IMR-90 (cell line): ENCODE data around the gene COA1. TPM values are rescaled to one million over a fixed set of nuclear protein-coding genes. Genes with fewer than 3 reads are reported as not detected.

Experiments
- ATAC-seq: fragments of 200-7000 bp; cut with Tn5 transposase; 2 replicates; pipeline ENCODE4 v1.9.1; 2020; ENCODE audit warnings: low read depth, mild to moderate bottlenecking, moderate library complexity
- BruUV-seq: library from RNA; stranded (reverse); fragments of 400-500 nt; replicated peaks from 2 replicates; lab custom pipeline; 2021; lab: Mats Ljungman, UMichigan
- CTCF ChIA-PET: fragments of 300-600 bp; formaldehyde crosslinking; extraction: SDS; loops from one replicate; lab custom pipeline; 2021; ENCODE audit warnings: antibody characterized with exemption; lab: Yijun Ruan, JAX
- POLR2A ChIA-PET: fragments of 300-600 bp; sonication (Branson Sonifier 250); formaldehyde crosslinking; loops from one replicate; lab custom pipeline; 2022; ENCODE audit warnings: antibody characterized with exemption; ENCODE audit not compliant: unreplicated experiment; lab: Charles Lee
- DNase-seq: peaks from one replicate; pipeline ENCODE4 v3.0.0; 2013
- H2AFZ ChIP-seq: replicated peaks from 2 replicates; pipeline ENCODE3; 2013; ENCODE audit warnings: low read length, mild to moderate bottlenecking; ENCODE audit not compliant: poor library complexity
- H2AK5ac ChIP-seq: 2 replicates; pipeline ENCODE4 v1.6.1; 2013; ENCODE audit warnings: low read depth, low read length, inconsistent platforms
- H2AK9ac ChIP-seq: replicated peaks from 2 replicates; pipeline ENCODE3; 2013; ENCODE audit warnings: mild to moderate bottlenecking, low read depth, low read length, moderate library complexity; ENCODE audit not compliant: poor library complexity
- H2BK120ac ChIP-seq: 2 replicates; pipeline ENCODE4 v1.6.1; 2013; ENCODE audit warnings: low read depth, low read length, inconsistent platforms
- H2BK15ac ChIP-seq: 3 replicates; pipeline ENCODE4 v1.6.1; 2013; ENCODE audit warnings: low read depth, low read length, inconsistent platforms
- H2BK20ac ChIP-seq: 2 replicates; pipeline ENCODE4 v1.6.1; 2013; ENCODE audit warnings: low read depth, mild to moderate bottlenecking, inconsistent platforms, low read length, moderate library complexity
- H2BK5ac ChIP-seq: 2 replicates; pipeline ENCODE4 v1.6.1; 2013; ENCODE audit warnings: mild to moderate bottlenecking, low read depth, low read length, inconsistent platforms; ENCODE audit not compliant: poor library complexity, severe bottlenecking
- H3K14ac ChIP-seq: replicated peaks from 2 replicates; pipeline ENCODE4 v1.6.1; 2013; ENCODE audit warnings: low read depth, low read length, inconsistent platforms
- H3K18ac ChIP-seq: 2 replicates; pipeline ENCODE4 v1.6.1; 2013; ENCODE audit warnings: low read depth, low read length, control low read depth
- H3K23ac ChIP-seq: 2 replicates; pipeline ENCODE4 v1.6.1; 2013; ENCODE audit warnings: low read depth, low read length, inconsistent platforms
- H3K27ac ChIP-seq: 2 replicates; pipeline ENCODE4 v1.5.1; 2013; ENCODE audit warnings: mild to moderate bottlenecking, control low read depth, low read length; ENCODE audit not compliant: insufficient read depth
- H3K27me3 ChIP-seq: 2 replicates; pipeline ENCODE4 v1.6.1; 2013; ENCODE audit warnings: low read length; ENCODE audit not compliant: control insufficient read depth, insufficient read depth
- H3K36me3 ChIP-seq: 2 replicates; pipeline ENCODE4 v1.6.1; 2013; ENCODE audit warnings: low read length, mixed read lengths; ENCODE audit not compliant: control insufficient read depth, insufficient read depth
- H3K4ac ChIP-seq: 2 replicates; pipeline ENCODE4 v1.6.1; 2013; ENCODE audit warnings: low read depth, low read length, inconsistent platforms
- H3K4me1 ChIP-seq: 2 replicates; pipeline ENCODE4 v1.6.1; 2013; ENCODE audit warnings: low read length, mixed read lengths; ENCODE audit not compliant: control insufficient read depth, insufficient read depth
- H3K4me2 ChIP-seq: 2 replicates; pipeline ENCODE4 v1.6.1; 2013; ENCODE audit warnings: low read depth, mild to moderate bottlenecking, control low read depth, low read length, moderate library complexity
- H3K4me3 ChIP-seq: 2 replicates; pipeline ENCODE4 v1.5.1; 2013; ENCODE audit warnings: low read depth, mild to moderate bottlenecking, control low read depth, low read length, moderate library complexity; ENCODE audit not compliant: insufficient read depth
- H3K56ac ChIP-seq: 2 replicates; pipeline ENCODE4 v1.6.1; 2013; ENCODE audit warnings: low read length, inconsistent platforms; ENCODE audit not compliant: insufficient read depth; ENCODE audit errors: extremely low read depth
- H3K79me1 ChIP-seq, 2 experiments: 2 replicates each; pipeline ENCODE4 v1.6.1; 2013; ENCODE audit warnings: low read length in 2 of 2, inconsistent platforms in 1 of 2, low read depth in 1 of 2
- H3K9ac ChIP-seq: 2 replicates; pipeline ENCODE4 v1.6.1; 2013; ENCODE audit warnings: low read depth, low read length, control low read depth
- H3K9me1 ChIP-seq: 2 replicates; pipeline ENCODE4 v1.6.1; 2013; ENCODE audit warnings: low read length, inconsistent platforms; ENCODE audit not compliant: insufficient read depth
- H3K9me3 ChIP-seq: 2 replicates; pipeline ENCODE4 v1.6.1; 2013; ENCODE audit warnings: low read length; ENCODE audit not compliant: control insufficient read depth, insufficient read depth
- H4K20me1 ChIP-seq: 2 replicates; pipeline ENCODE4 v1.6.1; 2013; ENCODE audit warnings: low read length, inconsistent platforms; ENCODE audit not compliant: insufficient read depth
- H4K5ac ChIP-seq: 2 replicates; pipeline ENCODE4 v1.6.1; 2013; ENCODE audit warnings: mild to moderate bottlenecking, low read depth, low read length, control low read depth
- H4K8ac ChIP-seq, 2 experiments: 2 replicates each; pipeline ENCODE4 v1.6.1; 2013; ENCODE audit warnings: low read depth in 2 of 2, low read length in 2 of 2, control low read depth in 1 of 2, inconsistent platforms in 1 of 2
- H4K91ac ChIP-seq: 2 replicates; pipeline ENCODE4 v1.6.1; 2013; ENCODE audit warnings: low read depth, low read length, inconsistent platforms; ENCODE audit not compliant: insufficient read depth
- BHLHE40 ChIP-seq: fragments of 150-350 bp; IDR thresholded peaks from 2 replicates; pipeline ENCODE4 v1.6.1; 2016; ENCODE audit warnings: mild to moderate bottlenecking, low read depth, low read length
- CEBPB ChIP-seq: IDR thresholded peaks from 2 replicates; pipeline ENCODE4 v1.6.1; 2012; ENCODE audit warnings: low read depth, low read length, improper control_type of control experiment
- CHD1 ChIP-seq: IDR thresholded peaks from 2 replicates; pipeline ENCODE4 v1.6.1; 2012; ENCODE audit warnings: low read depth, low read length, improper control_type of control experiment
- CTCF ChIP-seq: conservative IDR thresholded peaks from 2 replicates; pipeline ENCODE4 v1.5.1; 2012; ENCODE audit warnings: mild to moderate bottlenecking, low read depth, low read length, improper control_type of control experiment
- FOS ChIP-seq: fragments of 150-350 bp; IDR thresholded peaks from 2 replicates; pipeline ENCODE4 v1.6.1; 2016; ENCODE audit warnings: low read depth, low read length
- MAFK ChIP-seq: IDR thresholded peaks from 2 replicates; pipeline ENCODE4 v1.6.1; 2012; ENCODE audit warnings: low read depth, low read length, improper control_type of control experiment
- MAZ ChIP-seq: IDR thresholded peaks from 2 replicates; pipeline ENCODE4 v1.6.1; 2012; ENCODE audit warnings: low read depth, mild to moderate bottlenecking, low read length, improper control_type of control experiment, moderate library complexity, borderline replicate concordance
- MXI1 ChIP-seq: IDR thresholded peaks from 2 replicates; pipeline ENCODE4 v1.6.1; 2012; ENCODE audit warnings: low read depth, mild to moderate bottlenecking, low read length, moderate library complexity, borderline replicate concordance
- NFE2L2 ChIP-seq: fragments of 150-350 bp; IDR thresholded peaks from 2 replicates; pipeline ENCODE4 v1.6.1; 2016; ENCODE audit warnings: low read depth, mild to moderate bottlenecking, low read length
- POLR2A ChIP-seq: IDR thresholded peaks from 2 replicates; pipeline ENCODE4 v1.6.1; 2012; ENCODE audit warnings: mild to moderate bottlenecking, low read depth, low read length
- RAD21 ChIP-seq: IDR thresholded peaks from 2 replicates; pipeline ENCODE4 v1.6.1; 2012; ENCODE audit warnings: low read length, improper control_type of control experiment
- RCOR1 ChIP-seq: IDR thresholded peaks from 2 replicates; pipeline ENCODE4 v1.6.1; 2012; ENCODE audit warnings: mild to moderate bottlenecking, low read length, improper control_type of control experiment; ENCODE audit not compliant: insufficient replicate concordance
- RFX5 ChIP-seq: IDR thresholded peaks from 2 replicates; pipeline ENCODE4 v1.8.0; 2012; ENCODE audit warnings: low read depth, mild to moderate bottlenecking, low read length, moderate library complexity
- SMC3 ChIP-seq: fragments of 150-350 bp; IDR thresholded peaks from 2 replicates; pipeline ENCODE4 v1.6.1; 2016; ENCODE audit warnings: low read depth, mild to moderate bottlenecking, antibody characterized with exemption, low read length, moderate library complexity
- USF2 ChIP-seq: fragments of 150-350 bp; IDR thresholded peaks from 2 replicates; pipeline ENCODE4 v1.6.1; 2017; ENCODE audit warnings: mild to moderate bottlenecking, antibody characterized with exemption, low read length, low read depth
- WGBS, 2 experiments: methylation state at CpG; one replicate each; pipeline versions ENCODE4 v1.1.5 to v1.1.7; 2013; ENCODE audit warnings: missing lambda C conversion rate in 2 of 2; ENCODE audit not compliant: insufficient read length in 1 of 2; ENCODE audit errors: extremely low coverage in 2 of 2; 5-methylcytosine and 5-hydroxymethylcytosine counted together
- dilution Hi-C: fragments of 300-500 bp; cut with HindIII; formaldehyde crosslinking; loops from one replicate; pipeline ENCODE4 v1.14.3; 2018; ENCODE audit warnings: low sequenced_read_pairs; ENCODE audit not compliant: unreplicated experiment
- in situ Hi-C: fragments of 300-500 bp; cut with MboI; formaldehyde crosslinking; loops from 3 replicates; pipeline ENCODE4 v1.14.3; 2019; ENCODE audit warnings: low sequenced_read_pairs, inconsistent platforms, mixed read lengths
- intact Hi-C: fragments of 100-400 bp; cut with micrococcal nuclease; formaldehyde crosslinking; loops from 2 replicates; pipeline ENCODE4 v1.10.0; 2022
- polyA plus RNA-seq, 3 experiments: library from polyadenylated mRNA; depleted of rRNA; stranded (reverse); fragments of >200 nt; gene quantifications; 2 replicates each; pipeline ENCODE4 v1.2.3, GENCODE V29; 2012; ENCODE audit warnings: low replicate concordance in 1 of 3
- total RNA-seq: library from RNA; depleted of rRNA; stranded (reverse); fragments of >200 nt; gene quantifications from 2 replicates; pipeline ENCODE4 v1.2.3, GENCODE V29; 2012
- TF ChIP-seq, protein P1 (sequence below): fragments of 150-350 bp; IDR thresholded peaks from 2 replicates; pipeline ENCODE4 v1.6.1; 2016; ENCODE audit warnings: low read depth, mild to moderate bottlenecking, low read length, moderate library complexity, borderline replicate concordance

The COA1 gene
- total and polyA plus RNA-seq, 2 of the 4 experiments (the other 2 are of a cell fraction) = 34.2 to 59.5 TPM

DNA sequence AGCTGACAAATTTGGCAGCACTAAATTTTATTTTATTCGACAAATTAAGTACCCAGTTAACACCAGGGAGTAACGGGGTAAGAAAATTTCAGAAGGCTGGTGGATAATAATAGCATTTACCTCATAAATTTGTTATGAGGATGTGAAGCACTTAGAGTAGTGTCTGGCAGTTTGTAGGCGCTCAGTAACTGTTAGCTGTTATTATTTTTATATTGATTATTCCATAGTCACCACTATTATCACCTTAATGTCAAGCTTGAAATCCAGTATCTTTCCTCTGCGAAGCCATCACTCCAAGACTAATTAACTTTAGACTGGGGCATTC, 563 bp upstream of the COA1 start:
- H2AK5ac ChIP-seq = no peak overlapping the region
- H4K20me1 ChIP-seq = no peaks in the 10 kb centered on the region
- intact Hi-C loops = loop anchor here (2.0 kb wide), 1 partner anchor 35 kb away; no protein-coding TSS in a partner anchor
- H3K4ac ChIP-seq = peak overlapping the region; percentile 59; the same call in 1 of the 2 replicates
- H3K4me2 ChIP-seq = peak overlapping the region; percentile 78
- in situ Hi-C loops = loop anchor here (10.0 kb wide), 1 partner anchor 785 kb away; no protein-coding TSS in a partner anchor
- H2BK120ac ChIP-seq = no peak overlapping the region
- BruUV-seq = no TSS peak
- TF ChIP-seq BHLHE40 (no peak), RCOR1 (no peak), MAFK (no peak), POLR2A (no peak), MXI1 (no peak), CEBPB (no peak), CHD1 (no peak), RFX5 (no peak), NFE2L2 (no peak), MAZ (no peak), RAD21 (no peak), FOS (no peak), USF2 (no peak), SMC3 (no peak), CTCF (no peak)
- TF ChIP-seq, protein P1, sequence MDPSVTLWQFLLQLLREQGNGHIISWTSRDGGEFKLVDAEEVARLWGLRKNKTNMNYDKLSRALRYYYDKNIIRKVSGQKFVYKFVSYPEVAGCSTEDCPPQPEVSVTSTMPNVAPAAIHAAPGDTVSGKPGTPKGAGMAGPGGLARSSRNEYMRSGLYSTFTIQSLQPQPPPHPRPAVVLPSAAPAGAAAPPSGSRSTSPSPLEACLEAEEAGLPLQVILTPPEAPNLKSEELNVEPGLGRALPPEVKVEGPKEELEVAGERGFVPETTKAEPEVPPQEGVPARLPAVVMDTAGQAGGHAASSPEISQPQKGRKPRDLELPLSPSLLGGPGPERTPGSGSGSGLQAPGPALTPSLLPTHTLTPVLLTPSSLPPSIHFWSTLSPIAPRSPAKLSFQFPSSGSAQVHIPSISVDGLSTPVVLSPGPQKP = no peak
- peak overlapping the region; percentile 89 for H3K27ac ChIP-seq
- H2BK15ac ChIP-seq = 0 out of 3 replicates have a peak overlapping the region, but pooled peaks have one; percentile 7
- ChIA-PET POLR2A (no interaction called here), CTCF (interaction anchor here (0.9 to 1.5 kb wide), 4 partner anchors 40 to 147 kb away, joined by 3 to 7 read pairs (median 4); partner anchors contain the start of gene STK17A)
- peak overlapping the region; percentile 92 for H3K9ac ChIP-seq
- H4K91ac ChIP-seq = no peak overlapping the region
- peaks cover 2% of the 10 kb centered on the region; the same call in 1 of the 2 replicates for H3K4me1 ChIP-seq
- H3K36me3 ChIP-seq = no peaks in the 10 kb centered on the region
- dilution Hi-C loops = no loop called here
- no CpG with 5 or more reads among the region's 4 CpGs for WGBS, 2 experiments
- DNase-seq (no peak), ATAC-seq (no peak)
- H3K14ac ChIP-seq = no peak overlapping the region
- H2AK9ac ChIP-seq = no peak overlapping the region
- no peak overlapping the region for H3K23ac ChIP-seq
- peak overlapping the region; percentile 98 for H3K4me3 ChIP-seq
- H2AFZ ChIP-seq = peak overlapping the region; percentile 98
- peaks cover 14 to 23% of the 10 kb centered on the region in 2 experiments for H3K79me1 ChIP-seq
- no peaks in the 10 kb centered on the region for H3K27me3 ChIP-seq
- H4K8ac ChIP-seq = peak overlapping the region; percentile 79 to 90
- H3K9me1 ChIP-seq = no peaks in the 10 kb centered on the region
- no peak overlapping the region for H2BK20ac ChIP-seq
- H3K9me3 ChIP-seq = no peaks in the 10 kb centered on the region
- H3K56ac ChIP-seq = peak overlapping the region; percentile 65; the same call in 1 of the 2 replicates
- H2BK5ac ChIP-seq = peak overlapping the region; percentile 73
- peak overlapping the region; percentile 93 for H4K5ac ChIP-seq
- no peak overlapping the region for H3K18ac ChIP-seq
